Liver (tissue), 3 donors: ENCODE results near the gene CIZ1.

ENCODE experiments used
- FOXA2 ChIP-seq: IDR thresholded peaks from 2 replicates; pipeline ENCODE4 v1.6.1; 2016; ENCODE audit warnings: antibody characterized with exemption
- GABPA ChIP-seq, 2 donors: IDR thresholded peaks in 1 of 2; conservative IDR thresholded peaks in 1 of 2; 2 replicates each; pipeline ENCODE4 v1.6.1; 2016; ENCODE audit warnings: antibody characterized with exemption in 2 of 2, mild to moderate bottlenecking in 1 of 2, moderate library complexity in 1 of 2
- JUND ChIP-seq, 2 donors: IDR thresholded peaks; 2 replicates each; pipeline ENCODE4 v1.6.1; 2016; ENCODE audit warnings: antibody characterized with exemption in 2 of 2
- NR2F2 ChIP-seq: IDR thresholded peaks from 2 replicates; pipeline ENCODE4 v1.6.1; 2016; ENCODE audit warnings: antibody characterized with exemption
- RAD21 ChIP-seq, 2 donors: IDR thresholded peaks; 2 replicates each; pipeline ENCODE4 v1.6.1; 2016; ENCODE audit warnings: antibody characterized with exemption in 2 of 2, mild to moderate bottlenecking in 2 of 2
- SP1 ChIP-seq: IDR thresholded peaks from 2 replicates; pipeline ENCODE4 v1.6.1; 2018; ENCODE audit warnings: antibody characterized with exemption, mild to moderate bottlenecking
- TAF1 ChIP-seq: conservative IDR thresholded peaks from 2 replicates; pipeline ENCODE4 v1.6.1; 2016; ENCODE audit warnings: antibody characterized with exemption, mild to moderate bottlenecking
- YY1 ChIP-seq: IDR thresholded peaks from 2 replicates; pipeline ENCODE4 v1.6.1; 2016; ENCODE audit warnings: antibody characterized with exemption, mild to moderate bottlenecking
- TF ChIP-seq, protein P1 (sequence below): fragments of 150-350 bp; IDR thresholded peaks from 2 replicates; pipeline ENCODE4 v1.5.1; 2017; ENCODE audit warnings: improper control_type of control experiment, low read depth, low read length; ENCODE audit not compliant: missing input control
- TF ChIP-seq, protein P2 (sequence below): IDR thresholded peaks from 2 replicates; pipeline ENCODE4 v1.6.1; 2016; ENCODE audit warnings: antibody characterized with exemption, mild to moderate bottlenecking
- TF ChIP-seq, protein P3 (sequence below): IDR thresholded peaks from 2 replicates; pipeline ENCODE4 v1.6.1; 2016; ENCODE audit warnings: antibody characterized with exemption
- TF ChIP-seq, protein P4 (sequence below): IDR thresholded peaks from 2 replicates; pipeline ENCODE4 v1.6.1; 2016; ENCODE audit warnings: antibody characterized with exemption
- TF ChIP-seq, protein P5 (sequence below): IDR thresholded peaks from 2 replicates; pipeline ENCODE4 v1.6.1; 2016; ENCODE audit warnings: antibody characterized with exemption
- donor health status: healthy.
- donor health status: healthy.

DNA sequence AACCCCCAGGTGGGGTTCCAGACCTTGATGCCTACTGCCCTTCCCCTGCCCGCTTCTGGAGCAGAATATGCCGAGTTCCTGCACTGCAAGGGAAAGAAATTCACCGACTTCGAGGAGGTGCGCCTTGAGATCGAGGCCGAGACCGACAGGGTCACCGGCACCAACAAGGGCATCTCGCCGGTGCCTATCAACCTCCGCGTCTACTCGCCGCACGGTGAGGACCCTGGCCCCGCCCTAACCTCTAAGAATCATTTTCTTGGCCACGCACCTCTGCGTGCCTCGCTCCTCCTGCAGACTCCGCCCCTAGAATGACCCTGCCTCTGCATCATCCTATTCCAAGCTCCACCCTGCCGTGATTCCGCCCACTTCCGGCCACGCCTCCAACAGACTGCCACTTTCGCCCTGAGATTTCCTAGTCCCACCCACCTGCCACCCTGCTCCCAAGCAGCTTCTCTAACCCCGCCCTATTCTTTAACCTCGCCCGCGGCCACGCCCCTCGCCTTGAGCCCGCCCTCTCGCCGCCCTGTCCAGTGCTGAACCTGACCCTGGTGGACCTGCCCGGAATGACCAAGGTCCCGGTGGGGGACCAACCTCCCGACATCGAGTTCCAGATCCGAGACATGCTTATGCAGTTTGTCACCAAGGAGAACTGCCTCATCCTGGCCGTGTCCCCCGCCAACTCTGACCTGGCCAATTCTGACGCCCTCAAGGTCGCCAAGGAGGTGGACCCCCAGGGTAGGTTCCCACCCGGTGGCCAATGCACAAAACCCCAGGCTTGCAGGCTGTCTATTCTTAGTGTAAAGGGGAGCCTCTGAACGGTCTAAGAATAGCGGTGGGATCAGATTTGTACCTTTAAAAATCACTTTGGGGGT is 27.4 kb upstream of the CIZ1 start:
- TF ChIP-seq, protein P1, sequence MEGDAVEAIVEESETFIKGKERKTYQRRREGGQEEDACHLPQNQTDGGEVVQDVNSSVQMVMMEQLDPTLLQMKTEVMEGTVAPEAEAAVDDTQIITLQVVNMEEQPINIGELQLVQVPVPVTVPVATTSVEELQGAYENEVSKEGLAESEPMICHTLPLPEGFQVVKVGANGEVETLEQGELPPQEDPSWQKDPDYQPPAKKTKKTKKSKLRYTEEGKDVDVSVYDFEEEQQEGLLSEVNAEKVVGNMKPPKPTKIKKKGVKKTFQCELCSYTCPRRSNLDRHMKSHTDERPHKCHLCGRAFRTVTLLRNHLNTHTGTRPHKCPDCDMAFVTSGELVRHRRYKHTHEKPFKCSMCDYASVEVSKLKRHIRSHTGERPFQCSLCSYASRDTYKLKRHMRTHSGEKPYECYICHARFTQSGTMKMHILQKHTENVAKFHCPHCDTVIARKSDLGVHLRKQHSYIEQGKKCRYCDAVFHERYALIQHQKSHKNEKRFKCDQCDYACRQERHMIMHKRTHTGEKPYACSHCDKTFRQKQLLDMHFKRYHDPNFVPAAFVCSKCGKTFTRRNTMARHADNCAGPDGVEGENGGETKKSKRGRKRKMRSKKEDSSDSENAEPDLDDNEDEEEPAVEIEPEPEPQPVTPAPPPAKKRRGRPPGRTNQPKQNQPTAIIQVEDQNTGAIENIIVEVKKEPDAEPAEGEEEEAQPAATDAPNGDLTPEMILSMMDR = no peak
- TF ChIP-seq SP1 = peak; percentile 79
- TF ChIP-seq, protein P2, sequence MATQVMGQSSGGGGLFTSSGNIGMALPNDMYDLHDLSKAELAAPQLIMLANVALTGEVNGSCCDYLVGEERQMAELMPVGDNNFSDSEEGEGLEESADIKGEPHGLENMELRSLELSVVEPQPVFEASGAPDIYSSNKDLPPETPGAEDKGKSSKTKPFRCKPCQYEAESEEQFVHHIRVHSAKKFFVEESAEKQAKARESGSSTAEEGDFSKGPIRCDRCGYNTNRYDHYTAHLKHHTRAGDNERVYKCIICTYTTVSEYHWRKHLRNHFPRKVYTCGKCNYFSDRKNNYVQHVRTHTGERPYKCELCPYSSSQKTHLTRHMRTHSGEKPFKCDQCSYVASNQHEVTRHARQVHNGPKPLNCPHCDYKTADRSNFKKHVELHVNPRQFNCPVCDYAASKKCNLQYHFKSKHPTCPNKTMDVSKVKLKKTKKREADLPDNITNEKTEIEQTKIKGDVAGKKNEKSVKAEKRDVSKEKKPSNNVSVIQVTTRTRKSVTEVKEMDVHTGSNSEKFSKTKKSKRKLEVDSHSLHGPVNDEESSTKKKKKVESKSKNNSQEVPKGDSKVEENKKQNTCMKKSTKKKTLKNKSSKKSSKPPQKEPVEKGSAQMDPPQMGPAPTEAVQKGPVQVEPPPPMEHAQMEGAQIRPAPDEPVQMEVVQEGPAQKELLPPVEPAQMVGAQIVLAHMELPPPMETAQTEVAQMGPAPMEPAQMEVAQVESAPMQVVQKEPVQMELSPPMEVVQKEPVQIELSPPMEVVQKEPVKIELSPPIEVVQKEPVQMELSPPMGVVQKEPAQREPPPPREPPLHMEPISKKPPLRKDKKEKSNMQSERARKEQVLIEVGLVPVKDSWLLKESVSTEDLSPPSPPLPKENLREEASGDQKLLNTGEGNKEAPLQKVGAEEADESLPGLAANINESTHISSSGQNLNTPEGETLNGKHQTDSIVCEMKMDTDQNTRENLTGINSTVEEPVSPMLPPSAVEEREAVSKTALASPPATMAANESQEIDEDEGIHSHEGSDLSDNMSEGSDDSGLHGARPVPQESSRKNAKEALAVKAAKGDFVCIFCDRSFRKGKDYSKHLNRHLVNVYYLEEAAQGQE = peak; percentile 98
- TF ChIP-seq, protein P3, sequence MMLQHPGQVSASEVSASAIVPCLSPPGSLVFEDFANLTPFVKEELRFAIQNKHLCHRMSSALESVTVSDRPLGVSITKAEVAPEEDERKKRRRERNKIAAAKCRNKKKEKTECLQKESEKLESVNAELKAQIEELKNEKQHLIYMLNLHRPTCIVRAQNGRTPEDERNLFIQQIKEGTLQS = no peak
- TF ChIP-seq NR2F2 = peak; percentile 69
- peak in 1 of 2 donors; percentile 85 for TF ChIP-seq GABPA (IDR thresholded peaks at IDR 0.05 in 1 of 2, conservative IDR thresholded peaks at IDR 0.05 in 1 of 2)
- peak in 1 of 2 donors; percentile 39 for TF ChIP-seq JUND (IDR thresholded peaks at IDR 0.05)
- TF ChIP-seq, protein P4, sequence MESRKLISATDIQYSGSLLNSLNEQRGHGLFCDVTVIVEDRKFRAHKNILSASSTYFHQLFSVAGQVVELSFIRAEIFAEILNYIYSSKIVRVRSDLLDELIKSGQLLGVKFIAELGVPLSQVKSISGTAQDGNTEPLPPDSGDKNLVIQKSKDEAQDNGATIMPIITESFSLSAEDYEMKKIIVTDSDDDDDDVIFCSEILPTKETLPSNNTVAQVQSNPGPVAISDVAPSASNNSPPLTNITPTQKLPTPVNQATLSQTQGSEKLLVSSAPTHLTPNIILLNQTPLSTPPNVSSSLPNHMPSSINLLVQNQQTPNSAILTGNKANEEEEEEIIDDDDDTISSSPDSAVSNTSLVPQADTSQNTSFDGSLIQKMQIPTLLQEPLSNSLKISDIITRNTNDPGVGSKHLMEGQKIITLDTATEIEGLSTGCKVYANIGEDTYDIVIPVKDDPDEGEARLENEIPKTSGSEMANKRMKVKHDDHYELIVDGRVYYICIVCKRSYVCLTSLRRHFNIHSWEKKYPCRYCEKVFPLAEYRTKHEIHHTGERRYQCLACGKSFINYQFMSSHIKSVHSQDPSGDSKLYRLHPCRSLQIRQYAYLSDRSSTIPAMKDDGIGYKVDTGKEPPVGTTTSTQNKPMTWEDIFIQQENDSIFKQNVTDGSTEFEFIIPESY = no peak
- peak in 1 of 2 donors; percentile 17 for TF ChIP-seq RAD21 (IDR thresholded peaks at IDR 0.05)
- TF ChIP-seq, protein P5, sequence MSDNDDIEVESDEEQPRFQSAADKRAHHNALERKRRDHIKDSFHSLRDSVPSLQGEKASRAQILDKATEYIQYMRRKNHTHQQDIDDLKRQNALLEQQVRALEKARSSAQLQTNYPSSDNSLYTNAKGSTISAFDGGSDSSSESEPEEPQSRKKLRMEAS = no peak
- no peak for TF ChIP-seq FOXA2
- no peak for TF ChIP-seq YY1
- no peak for TF ChIP-seq TAF1
